Measurements from ENCODE around the gene SLC38A3.

Gene SLC38A3

GRCh38 chr3:50251220-50251619, 46.1 kb downstream of the SLC38A3 start:
- no peak overlapping the region for H3K4me3 ChIP-seq (ENCODE audit: low read depth, low read length)
- H3K27ac ChIP-seq (ENCODE audit: low read depth, low read length) = peak overlapping the region; percentile 49; the same call in 1 of the 2 replicates
- H3K36me3 ChIP-seq (ENCODE audit: insufficient read depth, low read length) = no peaks in the 10 kb centered on the region; the same call in 1 of the 2 replicates
- peaks cover 74% of the 10 kb centered on the region for H3K79me2 ChIP-seq (ENCODE audit: control insufficient read depth, insufficient read depth, low read length, unreplicated experiment)
- H3K4me1 ChIP-seq (ENCODE audit: control insufficient read depth, insufficient read depth, low read length, unreplicated experiment) = peaks cover 71% of the 10 kb centered on the region
- H3K27me3 ChIP-seq (ENCODE audit: insufficient read depth, low read length) = no peaks in the 10 kb centered on the region
- no peak overlapping the region for H2AFZ ChIP-seq (ENCODE audit: low read length, unreplicated experiment)

GRCh38 chr3:50254577-50255250, 49.6 kb downstream of the SLC38A3 start:
- Histone ChIP-seq H2AFZ (ENCODE audit: low read length, unreplicated experiment) (no peak overlapping the region), H3K4me1 (ENCODE audit: control insufficient read depth, insufficient read depth, low read length, unreplicated experiment) (peaks cover 41% of the 10 kb centered on the region), H3K27ac (ENCODE audit: low read depth, low read length) (peak overlapping the region; percentile 88), H3K27me3 (ENCODE audit: insufficient read depth, low read length) (no peaks in the 10 kb centered on the region), H3K36me3 (ENCODE audit: insufficient read depth, low read length) (peaks cover 10% of the 10 kb centered on the region), H3K4me3 (ENCODE audit: low read depth, low read length) (no peak overlapping the region), H3K79me2 (ENCODE audit: control insufficient read depth, insufficient read depth, low read length, unreplicated experiment) (peaks cover 43% of the 10 kb centered on the region)

GRCh38 chr3:50255251-50255615, 50.2 kb downstream of the SLC38A3 start:
- H3K27me3 ChIP-seq (ENCODE audit: insufficient read depth, low read length) = no peaks in the 10 kb centered on the region
- H3K36me3 ChIP-seq (ENCODE audit: insufficient read depth, low read length) = peaks cover 10% of the 10 kb centered on the region
- H3K4me3 ChIP-seq (ENCODE audit: low read depth, low read length) = no peak overlapping the region
- H3K27ac ChIP-seq (ENCODE audit: low read depth, low read length) = peak overlapping the region; percentile 88
- no peak overlapping the region for H2AFZ ChIP-seq (ENCODE audit: low read length, unreplicated experiment)
- H3K4me1 ChIP-seq (ENCODE audit: control insufficient read depth, insufficient read depth, low read length, unreplicated experiment) = peaks cover 38% of the 10 kb centered on the region
- H3K79me2 ChIP-seq (ENCODE audit: control insufficient read depth, insufficient read depth, low read length, unreplicated experiment) = peaks cover 38% of the 10 kb centered on the region

GRCh38 chr3:50256978-50257890, 52.2 kb downstream of the SLC38A3 start:
- H3K27ac ChIP-seq (ENCODE audit: low read depth, low read length) = no peak overlapping the region
- peaks cover 18% of the 10 kb centered on the region for H3K79me2 ChIP-seq (ENCODE audit: control insufficient read depth, insufficient read depth, low read length, unreplicated experiment)
- H3K27me3 ChIP-seq (ENCODE audit: insufficient read depth, low read length) = no peaks in the 10 kb centered on the region
- no peak overlapping the region for H3K4me3 ChIP-seq (ENCODE audit: low read depth, low read length)
- no peak overlapping the region for H2AFZ ChIP-seq (ENCODE audit: low read length, unreplicated experiment)
- H3K36me3 ChIP-seq (ENCODE audit: insufficient read depth, low read length) = peaks cover 10% of the 10 kb centered on the region
- H3K4me1 ChIP-seq (ENCODE audit: control insufficient read depth, insufficient read depth, low read length, unreplicated experiment) = peaks cover 35% of the 10 kb centered on the region

- H3K4me1 ChIP-seq (ENCODE audit: control insufficient read depth, insufficient read depth, low read length, unreplicated experiment) = peaks cover 35% of the 10 kb centered on the region
- H2AFZ ChIP-seq (ENCODE audit: low read length, unreplicated experiment) = no peak overlapping the region
- no peak overlapping the region for H3K4me3 ChIP-seq (ENCODE audit: low read depth, low read length)
- peaks cover 10% of the 10 kb centered on the region for H3K36me3 ChIP-seq (ENCODE audit: insufficient read depth, low read length)
- H3K27ac ChIP-seq (ENCODE audit: low read depth, low read length) = no peak overlapping the region
- peaks cover 14% of the 10 kb centered on the region for H3K79me2 ChIP-seq (ENCODE audit: control insufficient read depth, insufficient read depth, low read length, unreplicated experiment)
- no peaks in the 10 kb centered on the region for H3K27me3 ChIP-seq (ENCODE audit: insufficient read depth, low read length)
These were observed 53.1 kb downstream of the SLC38A3 start for GRCh38 chr3:50258029-50258680.

- Histone ChIP-seq H2AFZ (ENCODE audit: low read length, unreplicated experiment) (no peak overlapping the region), H3K27ac (ENCODE audit: low read depth, low read length) (no peak overlapping the region), H3K27me3 (ENCODE audit: insufficient read depth, low read length) (no peaks in the 10 kb centered on the region), H3K4me1 (ENCODE audit: control insufficient read depth, insufficient read depth, low read length, unreplicated experiment) (peaks cover 36% of the 10 kb centered on the region), H3K36me3 (ENCODE audit: insufficient read depth, low read length) (peaks cover 10% of the 10 kb centered on the region), H3K79me2 (ENCODE audit: control insufficient read depth, insufficient read depth, low read length, unreplicated experiment) (peaks cover 14% of the 10 kb centered on the region), H3K4me3 (ENCODE audit: low read depth, low read length) (no peak overlapping the region)
These were observed 53.9 kb downstream of the SLC38A3 start for GRCh38 chr3:50258979-50259378.

GRCh38 chr3:50259432-50260026, 54.5 kb downstream of the SLC38A3 start:
- Histone ChIP-seq H3K4me3 (ENCODE audit: low read depth, low read length) (no peak overlapping the region), H3K27me3 (ENCODE audit: insufficient read depth, low read length) (no peaks in the 10 kb centered on the region), H3K27ac (ENCODE audit: low read depth, low read length) (peak overlapping the region; percentile 40; the same call in 1 of the 2 replicates), H3K36me3 (ENCODE audit: insufficient read depth, low read length) (peaks cover 10% of the 10 kb centered on the region), H2AFZ (ENCODE audit: low read length, unreplicated experiment) (no peak overlapping the region), H3K4me1 (ENCODE audit: control insufficient read depth, insufficient read depth, low read length, unreplicated experiment) (peaks cover 36% of the 10 kb centered on the region), H3K79me2 (ENCODE audit: control insufficient read depth, insufficient read depth, low read length, unreplicated experiment) (peaks cover 13% of the 10 kb centered on the region)

- Histone ChIP-seq H3K27ac (ENCODE audit: low read depth, low read length) (peak overlapping the region; percentile 61), H3K36me3 (ENCODE audit: insufficient read depth, low read length) (peaks cover 10% of the 10 kb centered on the region), H3K27me3 (ENCODE audit: insufficient read depth, low read length) (no peaks in the 10 kb centered on the region), H3K4me3 (ENCODE audit: low read depth, low read length) (peak overlapping the region; percentile 74), H3K4me1 (ENCODE audit: control insufficient read depth, insufficient read depth, low read length, unreplicated experiment) (peaks cover 36% of the 10 kb centered on the region), H2AFZ (ENCODE audit: low read length, unreplicated experiment) (peak overlapping the region; percentile 17), H3K79me2 (ENCODE audit: control insufficient read depth, insufficient read depth, low read length, unreplicated experiment) (peaks cover 7% of the 10 kb centered on the region)
These were observed 55.2 kb downstream of the SLC38A3 start for GRCh38 chr3:50260027-50260941.

- H2AFZ ChIP-seq (ENCODE audit: low read length, unreplicated experiment) = no peak overlapping the region
- peaks cover 4% of the 10 kb centered on the region for H3K79me2 ChIP-seq (ENCODE audit: control insufficient read depth, insufficient read depth, low read length, unreplicated experiment)
- H3K27ac ChIP-seq (ENCODE audit: low read depth, low read length) = no peak overlapping the region
- peaks cover 35% of the 10 kb centered on the region for H3K4me1 ChIP-seq (ENCODE audit: control insufficient read depth, insufficient read depth, low read length, unreplicated experiment)
- H3K36me3 ChIP-seq (ENCODE audit: insufficient read depth, low read length) = peaks cover 10% of the 10 kb centered on the region
- H3K4me3 ChIP-seq (ENCODE audit: low read depth, low read length) = peak overlapping the region; percentile 74
- no peaks in the 10 kb centered on the region for H3K27me3 ChIP-seq (ENCODE audit: insufficient read depth, low read length)
These were observed 55.9 kb downstream of the SLC38A3 start for GRCh38 chr3:50260942-50261441.
